ENCODE results near the gene C15orf61.

Gene C15orf61

DNA sequence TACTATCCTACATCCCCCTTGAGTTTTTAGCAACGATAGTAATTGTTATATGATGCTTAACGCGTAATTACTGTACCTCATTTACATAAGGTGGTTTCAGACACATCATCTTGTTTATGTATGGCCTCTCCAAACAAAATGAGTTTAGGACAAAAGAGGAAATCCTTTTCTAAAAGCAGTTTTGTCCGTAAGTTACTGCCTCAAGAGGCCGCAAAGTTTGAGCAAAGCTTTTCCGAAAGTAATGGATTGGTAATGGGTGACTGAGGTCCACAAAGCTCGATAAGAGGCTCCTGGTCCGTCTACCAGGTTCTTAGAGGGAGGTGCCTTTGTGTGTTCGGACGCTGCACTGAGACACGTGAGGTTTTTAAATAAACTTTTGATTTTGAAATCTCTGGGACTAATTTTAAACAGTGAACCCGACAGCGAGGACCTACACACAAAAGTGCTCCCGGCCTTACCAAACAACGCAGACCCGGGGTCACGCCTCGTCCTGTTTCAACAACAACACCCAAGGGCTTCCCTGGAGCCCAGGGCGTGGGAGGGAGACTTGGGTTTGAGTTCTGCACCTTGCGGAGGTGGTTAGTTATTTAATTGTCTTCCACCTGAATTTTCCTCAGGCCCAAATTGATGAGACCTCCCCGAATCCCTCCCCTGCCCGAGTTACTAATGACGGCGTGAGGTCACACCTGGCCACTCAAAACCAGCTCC lies 456 bp upstream of the C15orf61 start (continued):
- TF ChIP-seq ZNF449 (tag by site-specific recombination; IDR thresholded peaks at IDR 0.05) (no peak), ZNF513 (tag by site-specific recombination; IDR thresholded peaks at IDR 0.05) (no peak), HOXD13 (CRISPR knock-in tag; IDR thresholded peaks at IDR 0.05; ENCODE audit: borderline replicate concordance) (no peak), ZNF658 (tag by site-specific recombination; IDR thresholded peaks at IDR 0.05) (no peak), ZFHX2 (tag by site-specific recombination; conservative IDR thresholded peaks at IDR 0.05) (no peak), ZNF48 (tag by site-specific recombination; IDR thresholded peaks at IDR 0.05) (no peak), ZNF335 (tag by site-specific recombination; conservative IDR thresholded peaks at IDR 0.05) (no peak)
- TF ChIP-seq, protein P1, sequence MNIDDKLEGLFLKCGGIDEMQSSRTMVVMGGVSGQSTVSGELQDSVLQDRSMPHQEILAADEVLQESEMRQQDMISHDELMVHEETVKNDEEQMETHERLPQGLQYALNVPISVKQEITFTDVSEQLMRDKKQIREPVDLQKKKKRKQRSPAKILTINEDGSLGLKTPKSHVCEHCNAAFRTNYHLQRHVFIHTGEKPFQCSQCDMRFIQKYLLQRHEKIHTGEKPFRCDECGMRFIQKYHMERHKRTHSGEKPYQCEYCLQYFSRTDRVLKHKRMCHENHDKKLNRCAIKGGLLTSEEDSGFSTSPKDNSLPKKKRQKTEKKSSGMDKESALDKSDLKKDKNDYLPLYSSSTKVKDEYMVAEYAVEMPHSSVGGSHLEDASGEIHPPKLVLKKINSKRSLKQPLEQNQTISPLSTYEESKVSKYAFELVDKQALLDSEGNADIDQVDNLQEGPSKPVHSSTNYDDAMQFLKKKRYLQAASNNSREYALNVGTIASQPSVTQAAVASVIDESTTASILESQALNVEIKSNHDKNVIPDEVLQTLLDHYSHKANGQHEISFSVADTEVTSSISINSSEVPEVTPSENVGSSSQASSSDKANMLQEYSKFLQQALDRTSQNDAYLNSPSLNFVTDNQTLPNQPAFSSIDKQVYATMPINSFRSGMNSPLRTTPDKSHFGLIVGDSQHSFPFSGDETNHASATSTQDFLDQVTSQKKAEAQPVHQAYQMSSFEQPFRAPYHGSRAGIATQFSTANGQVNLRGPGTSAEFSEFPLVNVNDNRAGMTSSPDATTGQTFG (tag by site-specific recombination; IDR thresholded peaks at IDR 0.05; ENCODE audit: borderline replicate concordance), result no peak

DNA sequence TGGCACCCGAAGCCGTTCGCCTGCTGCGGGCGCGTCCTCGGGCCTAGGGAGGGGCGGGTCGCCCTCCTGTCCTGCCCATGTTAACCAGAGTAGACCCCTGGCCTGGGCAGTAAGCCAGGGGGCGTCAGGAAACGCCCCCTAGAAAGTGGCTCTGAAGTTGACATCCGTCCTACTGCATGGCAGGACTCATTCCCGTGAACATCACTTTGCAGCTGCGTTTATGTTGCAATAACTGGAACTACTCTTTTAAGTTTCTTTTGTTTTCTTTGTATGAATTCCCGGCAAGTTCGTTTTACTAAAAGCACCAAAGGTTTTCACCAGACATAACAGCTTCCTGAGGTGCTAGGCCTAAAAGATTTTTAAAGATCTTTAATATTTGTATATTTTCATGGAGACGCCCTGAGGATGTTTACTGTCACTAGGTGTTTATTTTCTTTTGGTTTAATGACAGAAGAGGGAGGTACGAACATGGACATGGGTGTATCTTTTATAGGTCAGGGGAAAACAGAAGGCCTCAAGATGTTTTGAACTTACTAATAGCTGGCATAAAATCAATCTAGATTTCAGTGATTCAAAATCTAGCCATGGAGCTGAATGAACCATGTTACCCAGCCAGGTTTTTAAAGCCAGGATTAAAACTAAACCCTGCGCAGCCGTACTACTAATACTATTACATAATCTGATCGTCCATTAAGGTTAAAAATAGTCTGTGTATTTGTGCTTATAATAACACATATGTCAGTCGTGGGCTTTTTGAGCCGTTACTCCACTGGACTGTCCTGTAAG lies 1.0 kb downstream of the C15orf61 start:
- ChIA-PET CTCF (interaction anchor here (0.6 to 1.5 kb wide), 4 partner anchors 9 to 161 kb away, joined by 4 read pairs; no protein-coding TSS in a partner anchor), POLR2A (interaction anchor here (0.8 to 2.8 kb wide), 4 partner anchors 12 to 303 kb away, joined by 3 to 15 read pairs (median 4); partner anchors contain the start of genes MAP2K5 and SKOR1)
- peak overlapping the region; percentile 61 for H3K4me3 ChIP-seq (ENCODE audit: low read depth, low read length)
- peak overlapping the region; percentile 100 for H3K27ac ChIP-seq (ENCODE audit: extremely low read depth, low read depth, low read length)
- H3K9me3 ChIP-seq (ENCODE audit: control insufficient read depth, insufficient read depth, low read depth, low read length), result no peaks in the 10 kb centered on the region
- H3K4me1 ChIP-seq (ENCODE audit: control insufficient read depth, insufficient read depth, low read length), result peaks cover 17% of the 10 kb centered on the region
- H3K36me3 ChIP-seq (ENCODE audit: control insufficient read depth in 2 of 2, insufficient read depth in 1 of 2, low read length in 2 of 2), result peaks cover 0 to 8% of the 10 kb centered on the region in 2 experiments; a peak in 2 of 3 replicates
- TF ChIP-seq KLF16 (tag by site-specific recombination; IDR thresholded peaks at IDR 0.05), result peak; percentile 49; the same call in 1 of the 2 replicates
- TF ChIP-seq ZBTB6 (tag by site-specific recombination; IDR thresholded peaks at IDR 0.05), result 0 out of 2 replicates have a peak, but pooled peaks have one; percentile 0
- no peak for TF ChIP-seq ZNF324 (tag by site-specific recombination; IDR thresholded peaks at IDR 0.05)
- TF ChIP-seq ZNF114 (tag by site-specific recombination; IDR thresholded peaks at IDR 0.05), result no peak
- TF ChIP-seq, protein P2, sequence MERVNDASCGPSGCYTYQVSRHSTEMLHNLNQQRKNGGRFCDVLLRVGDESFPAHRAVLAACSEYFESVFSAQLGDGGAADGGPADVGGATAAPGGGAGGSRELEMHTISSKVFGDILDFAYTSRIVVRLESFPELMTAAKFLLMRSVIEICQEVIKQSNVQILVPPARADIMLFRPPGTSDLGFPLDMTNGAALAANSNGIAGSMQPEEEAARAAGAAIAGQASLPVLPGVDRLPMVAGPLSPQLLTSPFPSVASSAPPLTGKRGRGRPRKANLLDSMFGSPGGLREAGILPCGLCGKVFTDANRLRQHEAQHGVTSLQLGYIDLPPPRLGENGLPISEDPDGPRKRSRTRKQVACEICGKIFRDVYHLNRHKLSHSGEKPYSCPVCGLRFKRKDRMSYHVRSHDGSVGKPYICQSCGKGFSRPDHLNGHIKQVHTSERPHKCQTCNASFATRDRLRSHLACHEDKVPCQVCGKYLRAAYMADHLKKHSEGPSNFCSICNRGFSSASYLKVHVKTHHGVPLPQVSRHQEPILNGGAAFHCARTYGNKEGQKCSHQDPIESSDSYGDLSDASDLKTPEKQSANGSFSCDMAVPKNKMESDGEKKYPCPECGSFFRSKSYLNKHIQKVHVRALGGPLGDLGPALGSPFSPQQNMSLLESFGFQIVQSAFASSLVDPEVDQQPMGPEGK (tag by site-specific recombination; IDR thresholded peaks at IDR 0.05), result 0 out of 2 replicates have a peak, but pooled peaks have one; percentile 71
- 0 out of 2 replicates have a peak, but pooled peaks have one; percentile 24 for TF ChIP-seq PRDM1 (tag by site-specific recombination; IDR thresholded peaks at IDR 0.05)
- no peak for TF ChIP-seq ZNF138 (tag by site-specific recombination; IDR thresholded peaks at IDR 0.05; ENCODE audit: borderline replicate concordance)
- TF ChIP-seq SP7 (tag by site-specific recombination; IDR thresholded peaks at IDR 0.05), result 0 out of 2 replicates have a peak, but pooled peaks have one; percentile 60
- peak; percentile 97 for TF ChIP-seq ZNF335 (tag by site-specific recombination; conservative IDR thresholded peaks at IDR 0.05)
- no peak for TF ChIP-seq ZNF26 (tag by site-specific recombination; IDR thresholded peaks at IDR 0.05)
- peak; percentile 51 for TF ChIP-seq SP2 (tag by site-specific recombination; IDR thresholded peaks at IDR 0.05)
- no peak for TF ChIP-seq ZNF280D (tag by site-specific recombination; IDR thresholded peaks at IDR 0.05)
- no peak for TF ChIP-seq ZNF585B (tag by site-specific recombination; IDR thresholded peaks at IDR 0.05)
